NCI-H69 (cell line): ENCODE data around the gene HDGF.

Source experiments
- DNase-seq: peaks from one replicate; lab custom pipeline; 2025; lab: John Stamatoyannopoulos, UW

The HDGF gene

DNA sequence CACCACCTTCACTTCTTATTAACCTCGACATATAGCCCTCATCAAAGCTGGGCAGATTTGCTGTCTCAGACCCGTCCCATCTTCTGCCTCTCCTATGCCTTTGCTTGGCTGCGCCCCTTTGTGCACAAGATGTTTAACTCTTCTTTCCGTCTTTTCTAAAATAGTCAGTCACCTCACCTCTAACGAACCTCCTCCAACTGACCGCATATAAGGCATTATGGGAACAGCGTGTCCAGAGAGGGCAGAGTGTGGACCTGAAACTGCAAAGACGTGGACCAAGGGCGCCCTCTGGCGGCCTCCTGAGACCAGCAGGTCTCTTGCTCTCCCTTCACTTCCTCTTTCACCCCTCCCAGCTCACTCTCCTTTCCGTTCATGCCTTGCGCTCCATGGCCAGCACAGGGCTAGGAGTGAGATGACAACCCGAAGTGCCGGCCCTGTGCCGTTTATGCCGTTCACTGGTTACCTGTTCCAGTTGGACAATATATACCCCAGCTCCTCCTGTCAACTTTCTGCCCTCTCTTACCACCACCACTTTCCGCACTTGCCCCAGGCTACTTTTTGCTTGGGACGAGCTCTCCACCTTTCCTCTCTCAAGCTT is 25.7 kb downstream of the HDGF start:
- DNase-seq: peak; percentile 91

DNA sequence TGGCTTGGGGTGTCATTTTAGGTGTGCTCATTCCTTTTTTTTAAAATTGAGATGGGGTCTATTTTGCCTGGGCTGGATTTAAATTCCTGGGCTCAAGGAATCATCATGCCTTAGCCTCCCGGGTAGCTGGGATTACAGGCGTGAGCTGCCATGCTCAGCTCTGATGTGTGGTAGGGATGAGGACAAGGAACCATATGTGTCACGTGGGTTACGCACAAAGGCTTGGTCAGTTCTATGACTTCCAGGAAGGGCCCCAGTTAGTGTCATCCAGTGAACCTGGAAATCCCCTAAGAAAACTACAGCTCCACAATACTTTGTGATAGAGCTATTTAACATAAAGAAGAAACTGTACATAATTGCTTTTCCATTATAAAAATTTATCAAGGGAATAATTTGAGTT is 29.9 kb downstream of the HDGF start:
- DNase-seq: no peak

DNA sequence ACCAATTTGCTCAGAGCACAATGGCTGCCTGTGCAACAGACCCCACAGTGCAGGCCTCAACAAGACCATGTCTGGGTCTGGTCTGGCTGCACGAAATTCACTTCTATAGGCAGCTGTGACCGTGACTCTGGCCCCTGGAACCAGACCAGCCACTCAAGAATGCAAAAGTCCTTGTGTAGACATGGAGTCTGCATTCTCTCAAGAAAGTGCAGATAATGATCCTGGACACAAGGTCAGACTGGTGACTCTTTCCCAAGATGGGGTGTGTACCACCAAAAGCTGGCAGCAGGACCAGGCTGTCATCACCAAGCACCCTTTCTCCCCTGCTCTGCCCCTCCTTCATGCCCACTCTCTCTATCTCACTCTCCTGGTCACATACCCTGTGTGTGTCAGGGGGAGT is 30.3 kb downstream of the HDGF start:
- no peak for DNase-seq

DNA sequence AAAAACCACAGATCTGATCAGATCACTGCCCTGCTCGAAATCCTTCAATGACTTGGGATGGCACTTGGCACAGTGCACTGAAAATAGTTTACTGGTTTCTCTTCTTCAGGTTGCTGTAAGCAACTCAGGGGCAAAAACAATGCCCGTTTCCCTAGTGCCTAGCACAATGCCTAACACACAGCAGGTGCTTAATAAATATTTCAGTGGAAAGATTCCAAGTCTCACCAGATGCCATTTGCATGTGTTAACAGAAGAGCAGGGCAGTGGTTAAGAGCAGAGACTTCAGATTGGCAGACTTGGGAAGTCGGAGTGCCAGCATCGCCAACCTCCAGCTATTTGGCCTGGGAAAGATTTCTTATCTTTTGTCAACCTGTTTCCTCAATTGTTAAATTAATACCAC is 34.1 kb downstream of the HDGF start:
- DNase-seq: peak; percentile 54

DNA sequence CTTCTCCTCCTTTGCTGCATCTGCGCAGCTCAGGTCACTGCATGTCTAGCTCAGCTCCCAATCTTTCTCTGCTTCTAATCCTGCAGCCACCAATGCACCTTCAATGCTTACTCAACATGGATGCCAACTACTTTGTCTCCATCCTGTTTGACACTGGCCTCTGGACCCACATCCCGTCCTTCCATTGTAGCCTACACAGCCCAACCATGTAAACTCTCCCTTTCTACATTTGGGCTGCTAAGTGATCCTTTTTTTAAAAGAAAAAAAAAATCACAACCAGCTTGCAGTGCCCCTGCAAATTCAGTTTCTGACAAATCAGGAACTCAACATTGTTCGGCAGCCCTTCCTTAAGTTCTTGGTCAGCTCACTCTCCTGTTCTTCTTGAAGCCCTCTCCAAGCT is 36.6 kb downstream of the HDGF start:
- no peak for DNase-seq

DNA sequence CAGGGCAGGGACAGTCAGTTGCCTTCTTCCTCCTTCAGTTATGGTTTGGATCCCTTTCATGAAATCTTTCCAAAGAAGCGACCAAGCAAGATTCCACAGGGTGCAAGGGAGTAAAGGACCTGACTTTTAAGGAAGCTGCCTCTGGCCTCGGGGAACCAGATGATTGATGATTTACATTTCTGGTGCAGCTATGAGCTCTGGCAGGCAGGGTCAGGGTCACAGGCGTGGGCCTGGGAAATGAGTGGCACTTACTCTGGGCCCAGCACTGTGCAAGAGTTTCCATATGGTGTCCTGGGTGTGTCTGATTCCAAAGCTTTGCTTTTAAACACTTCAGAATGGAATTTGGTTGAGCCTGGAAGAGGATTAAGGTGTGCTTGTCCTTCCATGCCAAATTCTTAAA is 38.8 kb downstream of the HDGF start:
- DNase-seq: no peak

DNA sequence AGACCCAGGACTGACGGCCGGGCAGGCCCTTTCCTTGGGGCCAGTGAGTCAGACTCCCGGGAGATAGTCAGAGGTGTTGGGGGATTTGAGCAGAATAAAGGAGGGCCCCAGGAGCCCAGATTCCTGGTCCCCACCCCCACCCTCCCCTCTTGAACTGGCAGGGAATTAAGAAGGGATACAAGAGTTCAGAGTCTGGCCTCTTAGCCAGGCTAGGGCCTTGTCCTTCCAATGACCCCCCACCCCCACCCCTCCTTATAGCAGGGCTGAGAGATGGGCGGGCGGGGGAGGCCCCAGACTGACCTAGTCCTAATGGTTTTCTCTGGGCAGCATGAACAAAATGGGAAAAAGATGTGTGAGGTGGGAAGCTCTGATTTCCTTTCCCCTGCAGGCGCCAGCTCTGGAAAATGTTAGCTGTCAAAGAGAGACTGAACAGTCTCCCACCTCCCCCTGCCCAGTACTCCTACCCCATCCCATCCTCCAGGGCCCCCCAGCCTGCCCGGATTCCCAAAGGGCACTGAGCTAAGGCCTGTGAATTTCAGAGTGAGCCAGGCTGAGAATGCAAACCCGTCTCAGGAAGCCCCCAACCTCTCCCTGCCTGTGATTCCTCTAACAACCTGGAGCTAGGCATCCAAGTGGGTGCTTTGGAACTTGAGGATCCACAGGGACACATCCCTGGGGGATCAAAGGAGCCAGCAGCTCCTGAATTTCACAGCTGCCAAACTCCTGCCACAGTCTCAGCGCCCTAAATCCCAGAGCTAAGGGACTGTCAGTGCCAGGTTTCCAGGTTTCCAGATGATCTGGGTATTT is 40.3 kb downstream of the HDGF start:
- DNase-seq: no peak

- DNase-seq: peak; percentile 83
These were observed 41.6 kb downstream of the HDGF start for GRCh38 chr1:156709757-156710489.

- DNase-seq: no peak
These were observed 42.4 kb downstream of the HDGF start for GRCh38 chr1:156709031-156709430.

DNA sequence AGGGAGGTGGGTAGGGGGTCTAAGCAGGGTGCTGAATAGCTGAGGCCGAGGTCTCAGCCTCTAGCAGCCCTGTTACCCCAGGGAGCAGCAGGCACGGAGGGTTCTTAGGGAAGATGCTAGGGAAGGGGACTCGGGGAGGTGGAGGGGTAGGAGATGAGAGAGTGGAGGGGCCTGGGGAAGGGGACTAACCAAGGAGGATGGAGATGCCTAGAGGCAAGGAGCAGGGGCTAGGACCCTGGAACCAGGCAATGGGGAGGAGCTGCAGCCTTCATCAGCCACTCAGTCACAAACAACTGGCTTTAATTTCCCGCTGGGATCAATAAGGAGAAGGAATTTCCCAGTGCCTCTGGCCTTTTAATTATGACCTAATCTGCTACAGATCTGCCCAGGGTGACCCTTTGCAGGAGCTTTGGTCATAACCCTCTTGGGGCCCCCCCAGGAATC is 43.2 kb downstream of the HDGF start:
- DNase-seq: no peak

DNA sequence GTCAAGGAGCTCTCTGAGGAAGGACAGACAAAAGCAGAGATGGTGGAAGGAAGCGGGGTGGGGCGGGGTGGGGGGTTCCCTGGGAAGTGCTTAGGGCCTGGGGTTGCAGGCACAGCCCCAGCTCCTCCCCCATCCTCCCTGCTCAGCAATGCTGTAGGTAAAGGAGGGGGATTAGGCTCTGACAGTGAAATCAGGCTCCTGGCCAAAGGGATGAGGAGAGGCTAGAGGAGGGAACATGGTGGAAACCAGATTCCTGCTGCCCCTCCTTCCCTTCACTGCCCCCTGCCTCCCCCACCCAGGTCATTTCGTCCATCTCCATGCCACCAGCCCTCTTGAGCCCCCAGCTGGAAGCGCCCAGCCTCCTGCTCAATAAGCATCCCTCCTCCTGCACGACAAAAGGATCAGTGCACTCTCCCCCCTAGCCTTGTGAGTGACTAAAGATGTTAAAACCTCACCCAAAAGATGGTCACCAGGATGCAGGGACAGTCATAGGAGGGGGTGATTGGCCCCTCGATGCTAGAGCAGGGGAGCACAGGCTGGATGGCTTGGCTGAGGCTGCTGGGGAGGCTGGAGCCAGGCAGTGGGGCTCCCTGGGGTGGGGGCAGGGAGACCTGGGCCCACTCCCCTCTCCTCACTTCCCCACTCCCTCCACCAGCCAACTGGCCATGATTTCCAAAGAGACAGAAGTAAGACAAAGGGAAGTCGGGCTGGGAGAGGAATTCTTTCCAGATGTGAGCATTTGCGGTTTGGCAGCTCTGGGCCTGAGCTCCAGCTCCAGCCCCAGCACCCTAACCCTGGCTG is 43.9 kb downstream of the HDGF start:
- DNase-seq: no peak

DNA sequence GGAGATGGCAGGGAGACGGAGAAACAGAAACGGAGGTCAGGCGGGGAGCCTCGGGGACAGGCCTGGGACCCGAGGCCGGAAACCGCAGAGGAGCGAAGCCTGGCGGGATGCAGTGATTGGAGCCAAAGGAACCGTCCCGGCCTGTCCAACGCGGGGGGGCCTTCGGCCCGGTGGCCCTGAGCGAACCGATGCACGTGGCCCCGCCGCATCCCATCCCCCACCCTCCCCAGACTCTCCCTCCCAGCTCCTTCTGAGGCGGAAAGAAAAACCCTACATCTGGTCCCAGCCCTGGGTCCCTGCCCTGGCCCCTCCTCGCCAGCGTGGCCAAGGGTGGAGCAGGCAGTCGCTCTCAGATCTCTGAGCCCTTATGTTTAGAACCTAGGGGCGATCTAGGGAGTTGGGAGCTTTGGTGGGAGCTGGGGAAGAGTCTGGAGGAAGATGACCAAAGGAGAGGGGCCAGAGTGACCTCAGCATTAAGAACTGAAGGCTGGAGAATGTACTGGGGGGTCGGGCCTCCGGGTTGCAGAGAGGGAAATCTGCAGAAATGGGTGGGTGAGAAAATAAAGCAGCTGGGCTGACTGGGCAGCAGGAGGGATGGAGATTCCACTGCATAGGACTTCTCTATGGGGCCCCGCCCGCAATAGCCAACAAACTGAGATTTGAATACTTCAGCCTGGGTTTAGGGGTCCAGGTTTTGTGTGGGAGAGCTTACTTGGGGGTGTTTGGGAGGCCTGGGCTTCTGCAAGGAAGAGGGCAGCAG is 44.6 kb downstream of the HDGF start:
- DNase-seq: peak; percentile 32

DNA sequence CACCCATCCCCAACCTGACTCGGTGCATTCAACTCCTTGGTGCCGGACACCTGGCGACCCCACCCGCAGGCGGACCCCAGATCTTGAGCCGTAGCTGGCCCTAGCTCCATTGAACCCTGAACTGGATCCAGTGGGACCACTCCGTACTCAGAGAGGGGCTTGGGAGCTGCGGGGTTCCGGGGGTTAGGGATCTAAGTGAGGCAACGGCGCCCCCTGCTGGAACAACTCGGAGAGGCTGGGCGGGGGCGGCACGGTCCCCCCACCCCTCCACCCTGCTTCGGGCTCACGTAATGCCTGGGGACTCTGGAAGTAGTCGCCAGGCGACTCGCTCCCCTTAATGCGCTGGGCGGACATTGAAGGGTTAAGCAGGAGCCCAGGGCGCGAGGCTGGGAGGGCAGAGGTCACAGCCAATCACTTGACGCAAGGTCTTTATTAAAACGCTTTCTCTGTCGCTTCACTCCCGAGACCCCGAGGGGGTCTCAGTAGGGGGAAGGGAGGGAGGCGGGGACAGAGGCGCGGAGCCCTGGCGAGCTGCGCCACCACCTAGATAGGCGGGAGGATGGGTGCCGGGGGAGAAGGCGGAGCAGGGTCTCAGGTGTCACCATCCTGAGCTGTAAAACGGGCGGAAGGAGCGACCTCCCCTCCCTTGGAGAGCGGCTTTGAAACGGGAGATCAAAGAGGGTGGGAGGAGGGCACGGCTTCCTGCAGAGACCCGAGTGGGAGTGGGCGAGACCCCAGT is 45.4 kb downstream of the HDGF start:
- DNase-seq: peak; percentile 78

DNA sequence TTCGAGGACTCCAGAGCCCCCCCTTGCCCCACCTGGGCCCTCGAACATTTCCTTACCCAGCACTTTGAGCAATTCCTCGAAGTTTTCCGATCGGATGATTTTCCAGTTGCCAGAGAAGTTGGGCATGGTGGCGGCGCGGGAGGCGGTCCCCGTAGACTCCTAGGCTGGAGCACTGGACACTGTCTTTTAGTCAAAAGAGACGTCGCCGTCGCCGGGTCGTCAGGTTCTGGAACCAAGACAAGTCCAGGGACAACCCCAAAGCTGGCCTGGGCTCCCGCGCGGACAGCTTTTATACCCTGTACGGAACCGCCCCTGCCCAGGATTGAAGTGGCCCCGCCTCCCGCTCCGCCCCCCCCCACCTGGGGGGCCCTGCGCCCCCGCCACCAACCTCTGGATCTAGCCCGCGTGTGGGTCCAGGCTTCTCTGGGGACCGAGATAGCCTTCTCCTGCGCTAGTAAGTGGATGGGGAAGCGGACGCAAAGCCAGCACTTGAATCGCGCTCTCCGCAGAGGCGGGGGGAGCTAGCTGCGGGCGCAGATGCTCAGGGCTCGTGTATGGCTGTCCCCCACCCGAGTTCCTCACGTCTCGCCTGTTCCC is 46.1 kb downstream of the HDGF start, which contains the start of gene CRABP2:
TSS of gene CRABP2 (minus strand) at position 263 of the 597 bp plus-strand sequence. CDS start at position 126, 137 bp downstream.
- DNase-seq: peak; percentile 70

- peak; percentile 54 for DNase-seq
These were observed 46.5 kb downstream of the HDGF start for GRCh38 chr1:156704930-156705320.

DNA sequence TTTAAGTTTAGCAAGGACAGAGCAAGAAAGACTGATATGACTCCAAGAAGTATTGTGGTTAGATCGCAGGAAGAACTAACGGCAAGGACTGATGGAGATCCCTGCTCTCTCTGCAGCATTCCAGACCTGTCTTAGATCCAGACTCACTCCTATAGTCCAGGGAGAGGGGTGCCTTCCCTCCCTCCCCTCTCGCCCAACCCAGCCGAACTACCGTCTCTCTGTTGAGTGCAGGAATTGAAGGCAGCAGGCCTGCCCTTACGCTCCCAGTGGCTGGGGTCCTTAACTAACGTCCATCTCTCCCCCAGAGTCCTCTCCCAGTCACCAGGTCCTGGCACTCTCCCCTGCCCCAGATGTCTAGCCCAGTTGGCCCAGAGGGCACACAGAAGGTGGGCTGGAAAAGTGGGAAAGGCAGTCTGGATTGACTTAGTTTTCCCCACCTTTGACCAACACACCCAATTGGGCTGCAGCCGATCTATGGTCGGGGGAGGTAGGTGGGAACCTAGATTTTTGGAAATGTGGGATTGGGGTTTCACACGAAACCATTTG is 47.2 kb downstream of the HDGF start:
- no peak for DNase-seq

DNA sequence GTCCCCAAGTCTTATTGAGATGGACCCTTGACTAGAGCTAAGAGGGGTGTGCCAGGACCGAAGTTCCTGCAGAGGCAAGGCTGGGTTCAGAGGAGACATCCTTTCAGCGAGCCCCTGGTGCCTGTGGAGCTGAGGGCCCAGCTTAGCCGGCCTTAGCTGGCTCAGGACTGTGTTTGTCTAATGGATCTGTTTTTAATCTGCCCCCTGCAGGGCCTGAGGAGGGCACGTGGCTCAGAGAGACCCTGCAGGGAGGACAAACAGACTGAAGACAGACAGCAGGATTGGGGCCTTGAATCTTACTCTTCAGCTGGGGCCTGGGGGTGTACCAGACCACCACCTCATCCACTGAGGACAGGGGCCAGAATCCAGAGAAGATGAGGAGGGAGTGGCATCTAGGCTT is 47.7 kb downstream of the HDGF start:
- peak; percentile 85 for DNase-seq

- peak; percentile 52 for DNase-seq
These were observed 48.1 kb downstream of the HDGF start for GRCh38 chr1:156703336-156703735.

DNA sequence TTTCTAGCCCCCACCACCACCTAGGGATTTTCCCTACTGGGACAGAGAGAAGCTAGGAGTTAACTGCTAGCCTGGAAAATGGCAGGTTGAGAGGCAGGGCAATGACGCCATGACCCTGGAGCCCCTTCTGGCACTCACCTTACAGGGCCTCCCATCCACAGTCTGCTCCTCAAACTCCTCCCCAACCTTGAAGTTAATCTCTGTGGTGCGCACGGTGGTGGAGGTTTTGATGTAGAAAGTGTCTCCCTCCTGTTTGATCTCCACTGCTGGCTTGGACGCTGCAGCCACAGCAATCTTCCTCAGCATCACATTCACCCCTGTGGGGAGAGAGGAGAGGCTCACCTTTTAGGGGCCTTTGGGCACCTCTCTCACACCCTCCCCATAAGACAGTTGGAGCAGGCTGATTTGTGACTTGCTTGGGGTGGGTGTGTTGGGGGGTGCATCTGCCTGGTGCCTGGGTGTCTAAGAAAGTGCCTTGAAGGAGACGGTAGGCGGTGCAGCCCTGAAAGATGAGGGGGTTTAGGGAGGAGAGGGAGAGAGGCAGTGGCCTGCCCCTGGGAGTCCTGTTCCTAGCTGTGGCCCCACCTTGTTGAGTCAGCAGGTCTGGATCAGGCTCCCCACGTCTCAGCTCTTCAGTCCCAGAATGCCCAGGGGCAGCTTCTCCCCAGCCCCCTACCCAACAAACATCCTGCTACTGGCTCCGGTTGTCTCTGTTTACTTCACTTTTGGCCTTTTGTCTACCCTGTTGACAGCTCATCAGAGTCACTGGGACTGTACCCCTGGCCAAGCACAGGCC is 50.5 kb downstream of the HDGF start:
- no peak for DNase-seq
